HCT116 (cell line): ENCODE results near the gene PDE7B. TPM values are rescaled to one million over a fixed set of nuclear protein-coding genes. Genes with fewer than 3 reads are reported as not detected.

ENCODE experiments used
- ATAC-seq: fragments of 200-7000 bp; cut with Tn5 transposase; 2 replicates; pipeline ENCODE4 v1.9.1; 2020; ENCODE audit warnings: mild to moderate bottlenecking, moderate library complexity
- BruUV-seq: library from RNA; stranded (reverse); fragments of 400-500 nt; replicated peaks from 2 replicates; lab custom pipeline; 2021; lab: Mats Ljungman, UMichigan
- CTCF ChIA-PET: fragments of 300-600 bp; sonication (Branson Sonifier 250); formaldehyde crosslinking; loops from one replicate; lab custom pipeline; 2021; ENCODE audit warnings: antibody characterized with exemption; lab: Charles Lee
- POLR2A ChIA-PET: fragments of 300-600, 350-600 bp; sonication (Branson Sonifier 250); formaldehyde crosslinking; loops from one replicate; lab custom pipeline; 2021; ENCODE audit warnings: antibody characterized with exemption; lab: Charles Lee
- RAD21 ChIA-PET, 2 experiments: fragments of 300-600 bp; sonication (Branson Sonifier 250); formaldehyde crosslinking; loops; one replicate each; lab custom pipeline; 2023; ENCODE audit warnings: low total read pairs in 2 of 2; ENCODE audit not compliant: uncharacterized antibody in 2 of 2, unreplicated experiment in 2 of 2, low non-redundant PET in 1 of 2; lab: Charles Lee
- DNase-seq: peaks from one replicate; pipeline ENCODE4 v3.0.0-alpha.2; 2010; ENCODE audit warnings: low read depth, low spot score
- H2AFZ ChIP-seq: fragments of 200-600 bp; shearing (Covaris generic), sonication (generic); 2 replicates; pipeline ENCODE4 v1.6.1; 2017; ENCODE audit warnings: low read depth, mixed run types, mixed read lengths, antibody characterized with exemption, low read length; ENCODE audit not compliant: poor library complexity, severe bottlenecking
- H3K27ac ChIP-seq: 2 replicates; pipeline ENCODE4 v1.5.1; 2012; ENCODE audit warnings: low read depth, low read length
- H3K27me3 ChIP-seq: fragments of 200-600 bp; sonication (generic); 2 replicates; pipeline ENCODE4 v1.6.1; 2016; ENCODE audit warnings: mixed run types, low read length, mixed read lengths; ENCODE audit not compliant: insufficient read depth
- H3K36me3 ChIP-seq, 2 experiments: fragments of 200-500 bp in 1 of 2; fragments of 200-600 bp in 1 of 2; sonication (Bioruptor generic) in 1 of 2; sonication (generic) in 1 of 2; 2 replicates each; pipeline versions ENCODE4 v1.5.1 to v1.6.1; 2014 to 2016; ENCODE audit warnings: low read length in 2 of 2, inconsistent platforms in 1 of 2, mixed read lengths in 1 of 2, mixed run types in 1 of 2; ENCODE audit not compliant: insufficient read depth in 2 of 2, control insufficient read depth in 1 of 2
- H3K4me1 ChIP-seq, 2 experiments: fragments of 200-600 bp in 1 of 2; sonication (generic) in 1 of 2; 2 replicates each; pipeline versions ENCODE4 v1.5.1 to v1.6.1; 2012 to 2017; ENCODE audit warnings: low read length in 2 of 2, inconsistent platforms in 1 of 2, mild to moderate bottlenecking in 1 of 2, mixed read lengths in 1 of 2, mixed run types in 1 of 2, moderate library complexity in 1 of 2; ENCODE audit not compliant: insufficient read depth in 2 of 2, control insufficient read depth in 1 of 2
- H3K4me2 ChIP-seq: fragments of 200-600 bp; sonication (generic); 2 replicates; pipeline ENCODE4 v1.6.1; 2017; ENCODE audit warnings: mixed run types, low read length, mixed read lengths
- H3K4me3 ChIP-seq, 2 experiments: fragments of 200-600 bp in 1 of 2; sonication (generic) in 1 of 2; replicated peaks in 1 of 2; 2 replicates each; pipeline ENCODE4 v1.5.1; 2011 to 2016; ENCODE audit warnings: low read length in 2 of 2, control low read depth in 1 of 2, low read depth in 1 of 2, mild to moderate bottlenecking in 1 of 2, mixed read lengths in 1 of 2, mixed run types in 1 of 2
- H3K79me2 ChIP-seq: fragments of 200-600 bp; sonication (generic); 2 replicates; pipeline ENCODE4 v1.6.1; 2017; ENCODE audit warnings: mild to moderate bottlenecking, mixed run types, low read length, moderate library complexity, mixed read lengths; ENCODE audit not compliant: insufficient read depth
- H3K9ac ChIP-seq: fragments of 200-600 bp; sonication (generic); 2 replicates; pipeline ENCODE4 v1.6.1; 2016; ENCODE audit warnings: low read length, mixed read lengths
- H3K9me2 ChIP-seq: fragments of 200-600 bp; sonication (generic), shearing (Covaris generic); 2 replicates; pipeline ENCODE4 v1.6.1; 2017; ENCODE audit warnings: mixed run types, mild to moderate bottlenecking, moderate library complexity; ENCODE audit not compliant: insufficient read depth
- H3K9me3 ChIP-seq, 2 experiments: fragments of 200-500 bp in 1 of 2; fragments of 200-600 bp in 1 of 2; sonication (Bioruptor generic) in 1 of 2; sonication (generic) in 1 of 2; 2 replicates each; pipeline ENCODE4 v1.6.1; 2014 to 2017; ENCODE audit warnings: low read length in 2 of 2, mixed read lengths in 2 of 2, inconsistent platforms in 1 of 2, low read depth in 1 of 2, mild to moderate bottlenecking in 1 of 2, mixed run types in 1 of 2, moderate library complexity in 1 of 2; ENCODE audit not compliant: control insufficient read depth in 1 of 2, insufficient read depth in 1 of 2
- H4K20me1 ChIP-seq: fragments of 200-600 bp; sonication (generic), shearing (Covaris generic); 2 replicates; pipeline ENCODE4 v1.6.1; 2017; ENCODE audit warnings: mixed run types, mild to moderate bottlenecking, moderate library complexity; ENCODE audit not compliant: insufficient read depth
- CBX3 ChIP-seq: IDR thresholded peaks from 2 replicates; pipeline ENCODE4 v1.6.1; 2012; ENCODE audit warnings: low read depth
- ELF1 ChIP-seq: IDR thresholded peaks from 2 replicates; pipeline ENCODE4 v1.6.1; 2012; ENCODE audit warnings: low read depth, borderline replicate concordance
- EZH2phosphoT487 ChIP-seq: fragments of 200-600 bp; IDR thresholded peaks from 2 replicates; pipeline ENCODE4 v1.6.1; 2018; ENCODE audit warnings: antibody characterized with exemption, borderline replicate concordance
- POLR2A ChIP-seq: IDR thresholded peaks from 2 replicates; pipeline ENCODE4 v1.7.0; 2011; ENCODE audit warnings: borderline replicate concordance; ENCODE audit not compliant: insufficient read depth, insufficient read length; ENCODE audit errors: extremely low read depth
- SP1 ChIP-seq: IDR thresholded peaks from 2 replicates; pipeline ENCODE4 v1.6.1; 2012; ENCODE audit warnings: low read depth
- ZFX ChIP-seq: fragments of 450-650 bp; IDR thresholded peaks from 2 replicates; pipeline ENCODE4 v1.6.1; 2017
- intact Hi-C: fragments of 100-400 bp; cut with micrococcal nuclease; formaldehyde crosslinking; loops from 2 replicates; pipeline ENCODE4 v1.10.0; 2022
- total RNA-seq: library from RNA; stranded (reverse); gene quantifications from one replicate; pipeline ENCODE4 v1.2.1, GENCODE V29; 2021; ENCODE audit not compliant: unreplicated experiment
- TF ChIP-seq, protein P1 (sequence below), 3 experiments: fragments of 200-600 bp in 1 of 3; sonication (generic) in 1 of 3; IDR thresholded peaks in 2 of 3; conservative IDR thresholded peaks in 1 of 3; 2 replicates each; pipeline ENCODE4 v1.5.1; 2012 to 2017; ENCODE audit warnings: low read depth in 2 of 3, low read length in 2 of 3, antibody characterized with exemption in 1 of 3, borderline replicate concordance in 1 of 3, control low read depth in 1 of 3, mild to moderate bottlenecking in 1 of 3, mixed read lengths in 1 of 3, mixed run types in 1 of 3, moderate library complexity in 1 of 3; ENCODE audit not compliant: insufficient read depth in 1 of 3
- TF ChIP-seq, protein P2 (sequence below): IDR thresholded peaks from 2 replicates; pipeline ENCODE4 v1.6.1; 2012; ENCODE audit warnings: low read depth
- TF ChIP-seq, protein P3 (sequence below): IDR thresholded peaks from 2 replicates; pipeline ENCODE4 v1.6.1; 2012

The PDE7B gene
- total RNA-seq, 1 experiment from 2014 or later: 0.61 TPM

DNA sequence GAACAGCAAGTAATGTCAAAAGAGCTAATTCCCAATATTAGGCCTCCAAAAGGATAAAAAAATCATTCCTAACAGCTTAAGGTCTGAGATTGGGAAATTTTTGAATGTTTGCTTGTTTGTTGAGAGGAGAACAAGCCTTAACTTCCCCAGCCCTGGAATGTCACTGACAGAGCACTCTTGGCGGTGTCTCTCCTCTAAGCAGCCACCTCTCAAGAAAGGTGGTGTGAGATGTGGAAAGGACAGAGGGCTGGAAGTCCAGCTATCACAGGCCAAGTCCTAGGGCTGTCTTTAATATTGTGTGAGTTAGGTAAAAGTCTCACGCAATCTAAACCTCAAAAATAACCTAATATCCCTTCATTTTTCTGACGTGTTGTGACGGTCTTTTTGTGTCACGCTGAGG is 297.0 kb downstream of the PDE7B start:
- intact Hi-C loops: no loop called here
- ChIA-PET RAD21 (no interaction called here), CTCF (no interaction called here), POLR2A (no interaction called here)
- H3K9me2 ChIP-seq: no peaks in the 10 kb centered on the region
- H3K27ac ChIP-seq: no peak overlapping the region
- no peaks in the 10 kb centered on the region for H3K27me3 ChIP-seq
- H2AFZ ChIP-seq: no peak overlapping the region
- no peak overlapping the region for H3K9ac ChIP-seq
- no peaks in the 10 kb centered on the region for H3K9me3 ChIP-seq
- no peak overlapping the region for H3K4me3 ChIP-seq
- no peaks in the 10 kb centered on the region for H3K36me3 ChIP-seq
- no TSS peak for BruUV-seq
- H4K20me1 ChIP-seq: no peaks in the 10 kb centered on the region
- H3K79me2 ChIP-seq: no peaks in the 10 kb centered on the region
- H3K4me2 ChIP-seq: no peak overlapping the region
- TF ChIP-seq SP1: no peak
- no peak for ATAC-seq
- no peak for DNase-seq
- no peaks in the 10 kb centered on the region for H3K4me1 ChIP-seq

DNA sequence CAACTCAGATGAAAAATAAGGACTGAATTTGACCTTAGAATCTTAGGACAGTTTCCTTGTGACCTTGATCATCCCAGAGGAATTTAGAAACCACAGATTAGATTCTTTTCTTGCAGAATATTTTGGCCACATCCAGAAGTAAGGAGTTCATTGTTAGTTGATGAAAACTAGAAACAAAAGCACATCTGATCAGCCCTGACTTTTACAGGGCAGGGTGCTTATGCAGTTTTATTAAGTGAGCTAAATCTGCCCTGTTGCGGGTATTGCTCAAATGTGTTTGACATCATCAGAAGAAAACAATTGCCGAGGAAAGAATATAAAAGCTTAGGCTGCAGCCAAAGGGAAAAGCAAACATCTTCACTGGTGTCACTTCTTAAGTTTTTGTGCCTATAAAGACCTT is 297.8 kb downstream of the PDE7B start:
- H3K9me2 ChIP-seq: no peaks in the 10 kb centered on the region
- H3K36me3 ChIP-seq: no peaks in the 10 kb centered on the region
- no peaks in the 10 kb centered on the region for H3K4me1 ChIP-seq
- POLR2A ChIA-PET: no interaction called here
- H3K9ac ChIP-seq: no peak overlapping the region
- no peak overlapping the region for H3K4me2 ChIP-seq
- intact Hi-C loops: no loop called here
- DNase-seq (no peak), ATAC-seq (no peak)
- H2AFZ ChIP-seq: no peak overlapping the region
- H3K9me3 ChIP-seq: no peaks in the 10 kb centered on the region
- CTCF ChIA-PET: no interaction called here
- H3K79me2 ChIP-seq: no peaks in the 10 kb centered on the region
- H3K4me3 ChIP-seq: no peak overlapping the region
- H3K27me3 ChIP-seq: no peaks in the 10 kb centered on the region
- BruUV-seq: no TSS peak
- RAD21 ChIA-PET: no interaction called here
- TF ChIP-seq EZH2phosphoT487: no peak
- TF ChIP-seq, protein P1, sequence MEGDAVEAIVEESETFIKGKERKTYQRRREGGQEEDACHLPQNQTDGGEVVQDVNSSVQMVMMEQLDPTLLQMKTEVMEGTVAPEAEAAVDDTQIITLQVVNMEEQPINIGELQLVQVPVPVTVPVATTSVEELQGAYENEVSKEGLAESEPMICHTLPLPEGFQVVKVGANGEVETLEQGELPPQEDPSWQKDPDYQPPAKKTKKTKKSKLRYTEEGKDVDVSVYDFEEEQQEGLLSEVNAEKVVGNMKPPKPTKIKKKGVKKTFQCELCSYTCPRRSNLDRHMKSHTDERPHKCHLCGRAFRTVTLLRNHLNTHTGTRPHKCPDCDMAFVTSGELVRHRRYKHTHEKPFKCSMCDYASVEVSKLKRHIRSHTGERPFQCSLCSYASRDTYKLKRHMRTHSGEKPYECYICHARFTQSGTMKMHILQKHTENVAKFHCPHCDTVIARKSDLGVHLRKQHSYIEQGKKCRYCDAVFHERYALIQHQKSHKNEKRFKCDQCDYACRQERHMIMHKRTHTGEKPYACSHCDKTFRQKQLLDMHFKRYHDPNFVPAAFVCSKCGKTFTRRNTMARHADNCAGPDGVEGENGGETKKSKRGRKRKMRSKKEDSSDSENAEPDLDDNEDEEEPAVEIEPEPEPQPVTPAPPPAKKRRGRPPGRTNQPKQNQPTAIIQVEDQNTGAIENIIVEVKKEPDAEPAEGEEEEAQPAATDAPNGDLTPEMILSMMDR (IDR thresholded peaks at IDR 0.05 in 2 of 3, conservative IDR thresholded peaks at IDR 0.05 in 1 of 3; ENCODE audit: borderline replicate concordance in 1 of 3, insufficient read depth in 1 of 3, low read depth in 2 of 3, low read length in 2 of 3): no peak
- no peak for TF ChIP-seq CBX3
- TF ChIP-seq, protein P2, sequence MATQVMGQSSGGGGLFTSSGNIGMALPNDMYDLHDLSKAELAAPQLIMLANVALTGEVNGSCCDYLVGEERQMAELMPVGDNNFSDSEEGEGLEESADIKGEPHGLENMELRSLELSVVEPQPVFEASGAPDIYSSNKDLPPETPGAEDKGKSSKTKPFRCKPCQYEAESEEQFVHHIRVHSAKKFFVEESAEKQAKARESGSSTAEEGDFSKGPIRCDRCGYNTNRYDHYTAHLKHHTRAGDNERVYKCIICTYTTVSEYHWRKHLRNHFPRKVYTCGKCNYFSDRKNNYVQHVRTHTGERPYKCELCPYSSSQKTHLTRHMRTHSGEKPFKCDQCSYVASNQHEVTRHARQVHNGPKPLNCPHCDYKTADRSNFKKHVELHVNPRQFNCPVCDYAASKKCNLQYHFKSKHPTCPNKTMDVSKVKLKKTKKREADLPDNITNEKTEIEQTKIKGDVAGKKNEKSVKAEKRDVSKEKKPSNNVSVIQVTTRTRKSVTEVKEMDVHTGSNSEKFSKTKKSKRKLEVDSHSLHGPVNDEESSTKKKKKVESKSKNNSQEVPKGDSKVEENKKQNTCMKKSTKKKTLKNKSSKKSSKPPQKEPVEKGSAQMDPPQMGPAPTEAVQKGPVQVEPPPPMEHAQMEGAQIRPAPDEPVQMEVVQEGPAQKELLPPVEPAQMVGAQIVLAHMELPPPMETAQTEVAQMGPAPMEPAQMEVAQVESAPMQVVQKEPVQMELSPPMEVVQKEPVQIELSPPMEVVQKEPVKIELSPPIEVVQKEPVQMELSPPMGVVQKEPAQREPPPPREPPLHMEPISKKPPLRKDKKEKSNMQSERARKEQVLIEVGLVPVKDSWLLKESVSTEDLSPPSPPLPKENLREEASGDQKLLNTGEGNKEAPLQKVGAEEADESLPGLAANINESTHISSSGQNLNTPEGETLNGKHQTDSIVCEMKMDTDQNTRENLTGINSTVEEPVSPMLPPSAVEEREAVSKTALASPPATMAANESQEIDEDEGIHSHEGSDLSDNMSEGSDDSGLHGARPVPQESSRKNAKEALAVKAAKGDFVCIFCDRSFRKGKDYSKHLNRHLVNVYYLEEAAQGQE: no peak
- TF ChIP-seq POLR2A: no peak
- no peak for TF ChIP-seq SP1
- TF ChIP-seq, protein P3, sequence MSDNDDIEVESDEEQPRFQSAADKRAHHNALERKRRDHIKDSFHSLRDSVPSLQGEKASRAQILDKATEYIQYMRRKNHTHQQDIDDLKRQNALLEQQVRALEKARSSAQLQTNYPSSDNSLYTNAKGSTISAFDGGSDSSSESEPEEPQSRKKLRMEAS: no peak
- no peak for TF ChIP-seq ZFX
- TF ChIP-seq ELF1: no peak
- H3K27ac ChIP-seq: no peak overlapping the region
- no peaks in the 10 kb centered on the region for H4K20me1 ChIP-seq
